NOMO-1 treated with dmso at 0.1 percent for 144 hours (cell line): ENCODE results near the gene PCK1.

Experiments used
- DNase-seq: peaks from one replicate; lab custom pipeline; 2025; ENCODE audit not compliant: unreplicated experiment; lab: John Stamatoyannopoulos, UW

Gene PCK1

GRCh38 chr20:57600320-57601210 is 39.7 kb downstream of the PCK1 start:
- DNase-seq = no peak

- DNase-seq = no peak
Observed at GRCh38 chr20:57601211-57601570, 40.3 kb downstream of the PCK1 start.

- DNase-seq = no peak
Observed at GRCh38 chr20:57601737-57602136, 40.8 kb downstream of the PCK1 start.

- DNase-seq = no peak
Observed at GRCh38 chr20:57603120-57603519, 42.2 kb downstream of the PCK1 start.

GRCh38 chr20:57605045-57605444 is 44.1 kb downstream of the PCK1 start:
- no peak for DNase-seq

- DNase-seq = no peak
Observed at GRCh38 chr20:57605878-57606277, 45.0 kb downstream of the PCK1 start.

- DNase-seq = no peak
Observed at GRCh38 chr20:57608516-57608915, 47.6 kb downstream of the PCK1 start.

- DNase-seq = no peak
Observed at GRCh38 chr20:57609086-57609841, 48.4 kb downstream of the PCK1 start.

GRCh38 chr20:57609842-57610167 is 48.9 kb downstream of the PCK1 start:
- no peak for DNase-seq

GRCh38 chr20:57610261-57610952 is 49.5 kb downstream of the PCK1 start:
- DNase-seq = no peak

- DNase-seq = no peak
Observed at GRCh38 chr20:57611586-57612311, 50.8 kb downstream of the PCK1 start.

GRCh38 chr20:57612436-57612835 is 51.5 kb downstream of the PCK1 start:
- no peak for DNase-seq

GRCh38 chr20:57612916-57613315 is 52.0 kb downstream of the PCK1 start:
- DNase-seq = no peak

GRCh38 chr20:57613481-57613921 is 52.6 kb downstream of the PCK1 start:
- DNase-seq = no peak

- DNase-seq = no peak
Observed at GRCh38 chr20:57614490-57615444, 53.9 kb downstream of the PCK1 start.

GRCh38 chr20:57615445-57615811 is 54.5 kb downstream of the PCK1 start:
- DNase-seq = no peak

- DNase-seq = no peak
Observed at GRCh38 chr20:57616143-57616951, 55.4 kb downstream of the PCK1 start.

- DNase-seq = no peak
Observed at GRCh38 chr20:57617079-57617795, 56.3 kb downstream of the PCK1 start.
